CD4-positive, alpha-beta T cell (primary cell): Measurements from ENCODE around the gene ZNF682. TPM values are rescaled to one million over a fixed set of nuclear protein-coding genes. Genes with fewer than 3 reads are reported as not detected.

Source experiments
- ATAC-seq: fragments of 200-7000 bp; cut with Tn5 transposase; one replicate; pipeline ENCODE4 v1.10.0; 2022; ENCODE audit warnings: mild to moderate bottlenecking; ENCODE audit not compliant: poor library complexity
- CTCF ChIA-PET: fragments of 350-600 bp; sonication (Branson Sonifier 250); formaldehyde crosslinking; loops from one replicate; lab custom pipeline; 2021; ENCODE audit warnings: antibody characterized with exemption, inconsistent platforms; lab: Charles Lee
- POLR2A ChIA-PET: fragments of 350-600 bp; sonication (Branson Sonifier 250); formaldehyde crosslinking; loops from one replicate; lab custom pipeline; 2021; ENCODE audit warnings: antibody characterized with exemption, inconsistent platforms; lab: Charles Lee
- DNase-seq, 14 experiments: peaks; one replicate each; pipeline ENCODE4 v3.0.0-alpha.2; 2013 to 2020; ENCODE audit warnings: mixed read lengths in 2 of 14
- H3K27ac ChIP-seq, 2 donors: one replicate each; pipeline versions ENCODE4 v1.5.1 to v1.7.0; 2013; ENCODE audit warnings: low read length in 2 of 2, low read depth in 1 of 2, mild to moderate bottlenecking in 1 of 2
- H3K27me3 ChIP-seq, 2 experiments: 1 replicate in 1 of 2; 2 replicates in 1 of 2; pipeline versions ENCODE4 v1.6.1 to v1.7.0; 2013; ENCODE audit warnings: low read length in 2 of 2, control low read depth in 1 of 2, mild to moderate bottlenecking in 1 of 2, moderate library complexity in 1 of 2; ENCODE audit not compliant: insufficient read depth in 2 of 2, control insufficient read depth in 1 of 2
- H3K36me3 ChIP-seq: one replicate; pipeline ENCODE4 v1.6.1; 2013; ENCODE audit warnings: low read length, control low read depth; ENCODE audit not compliant: insufficient read depth
- H3K4me1 ChIP-seq: one replicate; pipeline ENCODE4 v1.6.1; 2013; ENCODE audit warnings: low read length, control low read depth; ENCODE audit not compliant: insufficient read depth
- H3K4me3 ChIP-seq: one replicate; pipeline ENCODE4 v1.5.1; 2013; ENCODE audit warnings: mild to moderate bottlenecking, low read length, moderate library complexity
- H3K9me3 ChIP-seq, 2 experiments: 1 replicate in 1 of 2; 2 replicates in 1 of 2; pipeline versions ENCODE4 v1.6.1 to v1.7.0; 2013; ENCODE audit warnings: low read length in 2 of 2, mild to moderate bottlenecking in 2 of 2, control low read depth in 1 of 2, moderate library complexity in 1 of 2; ENCODE audit not compliant: control insufficient read depth in 1 of 2, insufficient read depth in 1 of 2
- H3K27ac Mint-ChIP-seq: one replicate; pipeline ENCODE4 v1.8.0; 2020; ENCODE audit warnings: mixed read lengths
- H3K27me3 Mint-ChIP-seq: one replicate; pipeline ENCODE4 v1.8.0; 2021; ENCODE audit warnings: mixed read lengths
- H3K36me3 Mint-ChIP-seq: one replicate; pipeline ENCODE4 v1.8.0; 2021; ENCODE audit warnings: low read depth, mixed read lengths
- H3K4me1 Mint-ChIP-seq: one replicate; pipeline ENCODE4 v1.8.0; 2021; ENCODE audit warnings: low read depth, mixed read lengths
- H3K4me3 Mint-ChIP-seq: one replicate; pipeline ENCODE4 v1.8.0; 2020; ENCODE audit warnings: mild to moderate bottlenecking, mixed read lengths
- H3K9me3 Mint-ChIP-seq: one replicate; pipeline ENCODE4 v1.8.0; 2020; ENCODE audit warnings: mixed read lengths
- intact Hi-C, 2 experiments: fragments of 100-400 bp; cut with DNase I in 1 of 2; cut with micrococcal nuclease in 1 of 2; formaldehyde crosslinking; loops; one replicate each; pipeline versions ENCODE4 v1.15.1 to v1.9.0; 2023 to 2025; cut with DNase I, micrococcal nuclease
- total RNA-seq, 174 experiments: library from RNA in 2 of 174; stranded (reverse) in 2 of 174; gene quantifications; one replicate each; pipeline ENCODE4 v1.2.3 and lab custom pipeline; 2021 to 2026
- TF ChIP-seq, protein P1 (sequence below): fragments of 200-600 bp; IDR thresholded peaks from one replicate; pipeline ENCODE4 v1.8.0; 2022; ENCODE audit warnings: antibody characterized with exemption, mild to moderate bottlenecking

ZNF682 gene
- total RNA-seq, 2 experiments from 2014 or later, result 12.5 to 16.0 TPM

DNA sequence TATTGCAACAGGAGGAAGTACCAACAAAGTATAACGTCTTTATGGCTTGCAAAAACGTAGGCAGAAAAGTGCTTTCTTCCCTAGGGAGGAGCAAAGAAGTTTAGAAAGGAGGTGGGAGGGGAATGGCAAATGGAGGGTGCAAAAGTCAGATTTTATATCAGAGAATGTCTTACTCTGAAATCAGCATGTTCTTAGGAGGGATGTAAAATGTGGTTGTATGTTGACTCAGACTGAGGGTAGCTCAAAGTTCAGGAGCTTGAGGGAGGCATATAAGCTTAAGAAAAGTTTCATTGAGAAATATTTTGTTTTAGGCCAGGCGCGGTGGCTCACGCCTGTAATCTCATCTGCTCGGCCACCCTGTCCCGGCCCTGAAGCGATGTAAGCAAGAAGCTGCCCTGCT is 40.2 kb upstream of the ZNF682 start:
- ATAC-seq (no peak), DNase-seq (no peak)
- ChIA-PET CTCF (no interaction called here), POLR2A (interaction anchor here (1.8 to 3.5 kb wide), 3 partner anchors 27 to 941 kb away, joined by 6 to 28 read pairs (median 24); partner anchors contain the start of genes ZNF430 and ZNF682)
- Histone ChIP-seq H3K4me3 (no peak overlapping the region), H3K27me3 (no peaks in the 10 kb centered on the region), H3K36me3 (no peaks in the 10 kb centered on the region), H3K4me1 (peaks cover 14% of the 10 kb centered on the region), H3K9me3 (peaks cover 0 to 36% of the 10 kb centered on the region in 2 experiments), H3K27ac (no peak overlapping the region)
- H3K36me3 Mint-ChIP-seq, result peaks cover 22% of the 10 kb centered on the region
- H3K4me3 Mint-ChIP-seq, result peak overlapping the region; percentile 72
- TF ChIP-seq, protein P1, sequence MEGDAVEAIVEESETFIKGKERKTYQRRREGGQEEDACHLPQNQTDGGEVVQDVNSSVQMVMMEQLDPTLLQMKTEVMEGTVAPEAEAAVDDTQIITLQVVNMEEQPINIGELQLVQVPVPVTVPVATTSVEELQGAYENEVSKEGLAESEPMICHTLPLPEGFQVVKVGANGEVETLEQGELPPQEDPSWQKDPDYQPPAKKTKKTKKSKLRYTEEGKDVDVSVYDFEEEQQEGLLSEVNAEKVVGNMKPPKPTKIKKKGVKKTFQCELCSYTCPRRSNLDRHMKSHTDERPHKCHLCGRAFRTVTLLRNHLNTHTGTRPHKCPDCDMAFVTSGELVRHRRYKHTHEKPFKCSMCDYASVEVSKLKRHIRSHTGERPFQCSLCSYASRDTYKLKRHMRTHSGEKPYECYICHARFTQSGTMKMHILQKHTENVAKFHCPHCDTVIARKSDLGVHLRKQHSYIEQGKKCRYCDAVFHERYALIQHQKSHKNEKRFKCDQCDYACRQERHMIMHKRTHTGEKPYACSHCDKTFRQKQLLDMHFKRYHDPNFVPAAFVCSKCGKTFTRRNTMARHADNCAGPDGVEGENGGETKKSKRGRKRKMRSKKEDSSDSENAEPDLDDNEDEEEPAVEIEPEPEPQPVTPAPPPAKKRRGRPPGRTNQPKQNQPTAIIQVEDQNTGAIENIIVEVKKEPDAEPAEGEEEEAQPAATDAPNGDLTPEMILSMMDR, result no peak
- H3K27me3 Mint-ChIP-seq, result no peaks in the 10 kb centered on the region
- H3K4me1 Mint-ChIP-seq, result peaks cover 20% of the 10 kb centered on the region
- intact Hi-C loops, result loop anchor here in 1 of 2 experiments (5.0 kb wide), 1 partner anchor 37 kb away; no protein-coding TSS in a partner anchor
- H3K9me3 Mint-ChIP-seq, result no peaks in the 10 kb centered on the region
- no peak overlapping the region for H3K27ac Mint-ChIP-seq

DNA sequence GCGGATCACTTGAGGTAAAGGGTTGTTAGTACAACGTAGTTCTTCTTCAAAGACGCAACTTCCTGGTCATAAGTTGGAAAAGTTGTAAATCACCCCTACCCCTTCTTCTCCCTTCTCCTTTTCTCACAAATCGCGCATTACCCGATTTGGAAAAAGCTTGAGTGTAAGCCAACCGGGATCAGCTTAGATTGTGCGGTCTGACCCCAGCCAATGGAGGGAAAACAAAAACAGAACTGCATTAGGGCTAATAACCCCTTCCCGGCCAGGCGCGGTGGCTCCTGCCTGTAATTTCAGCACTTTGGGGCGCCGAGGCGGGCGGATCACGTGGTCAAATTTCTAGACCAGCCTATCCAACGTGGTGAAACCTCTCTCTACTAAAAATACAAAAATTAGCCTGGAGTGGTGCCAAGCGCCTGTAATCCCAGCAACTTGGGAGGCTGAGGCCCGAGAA is 39.3 kb upstream of the ZNF682 start:
- intact Hi-C loops, result loop anchor here in 1 of 2 experiments (5.0 kb wide), 1 partner anchor 36 kb away; no protein-coding TSS in a partner anchor
- ChIA-PET CTCF (interaction anchor here (1.1 to 1.8 kb wide), 2 partner anchors 8 to 81 kb away, joined by 5 read pairs; no protein-coding TSS in a partner anchor), POLR2A (interaction anchor here (0.8 to 3.5 kb wide), 8 partner anchors 26 to 942 kb away, joined by 3 to 28 read pairs (median 8); partner anchors contain the start of genes TSSK6, ZNF430, ZNF486 and ZNF66)
- Mint-ChIP-seq H3K27ac (peak overlapping the region; percentile 55), H3K4me1 (peaks cover 20% of the 10 kb centered on the region), H3K27me3 (no peaks in the 10 kb centered on the region), H3K4me3 (peak overlapping the region; percentile 92), H3K36me3 (peaks cover 20% of the 10 kb centered on the region), H3K9me3 (no peaks in the 10 kb centered on the region)
- DNase-seq, result peak in 5 of 14 experiments; percentile 4 to 17 (median 9)
- peaks cover 14% of the 10 kb centered on the region for H3K4me1 ChIP-seq
- H3K9me3 ChIP-seq, result peaks cover 0 to 30% of the 10 kb centered on the region in 2 experiments
- H3K27me3 ChIP-seq, result no peaks in the 10 kb centered on the region
- TF ChIP-seq, protein P1, result no peak
- no peak overlapping the region for H3K27ac ChIP-seq
- peak overlapping the region; percentile 60 for H3K4me3 ChIP-seq
- no peak for ATAC-seq
- no peaks in the 10 kb centered on the region for H3K36me3 ChIP-seq

DNA sequence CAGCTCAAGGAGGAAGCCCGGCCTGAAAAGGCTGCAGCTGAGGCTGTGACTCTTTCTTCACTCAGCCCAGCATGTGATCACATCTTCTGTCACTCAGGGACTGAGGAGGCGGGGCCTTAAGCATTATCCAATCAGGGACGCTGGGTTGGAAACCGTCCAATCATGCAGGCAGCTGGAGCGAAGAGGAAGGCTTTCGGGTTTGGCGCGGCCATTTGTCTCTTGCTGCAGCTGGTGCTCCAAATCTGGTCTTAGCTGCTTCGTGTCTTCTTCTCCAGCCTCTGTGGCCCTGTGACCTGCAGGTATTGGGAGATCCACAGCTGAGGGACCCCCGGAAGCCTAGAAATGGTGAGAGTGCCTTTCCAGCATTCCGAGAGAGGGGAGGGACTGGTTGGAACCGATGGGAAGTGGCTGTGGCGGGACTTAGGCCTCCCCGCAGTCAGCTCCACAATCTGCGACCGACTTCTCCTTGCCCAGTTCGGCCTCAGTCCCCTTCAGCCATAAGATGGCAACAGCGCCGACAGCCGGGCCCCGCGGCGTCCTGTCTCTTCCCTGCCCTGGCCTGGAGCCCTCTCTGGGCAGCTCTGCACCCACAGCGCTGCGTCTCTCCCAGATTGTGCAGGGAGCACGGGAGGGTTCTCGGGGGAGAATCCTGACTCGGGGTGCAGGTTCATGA is 38.6 kb upstream of the ZNF682 start, which contains the start of gene ZNF90:
Gene ZNF90, plus strand, starts transcription at position 210 of the 673 bp plus-strand sequence. Its CDS starts 133 bp downstream, at position 343.
- DNase-seq (peak; percentile 69 to 94 (median 80)), ATAC-seq (peak; percentile 100)
- TF ChIP-seq, protein P1, result no peak
- peaks cover 20% of the 10 kb centered on the region for H3K4me1 Mint-ChIP-seq
- H3K9me3 Mint-ChIP-seq, result no peaks in the 10 kb centered on the region
- Histone ChIP-seq H3K4me1 (peaks cover 14% of the 10 kb centered on the region), H3K27ac (no peak within 1 kb of the TSS), H3K36me3 (no peaks in the 10 kb centered on the region), H3K27me3 (no peaks in the 10 kb centered on the region), H3K9me3 (peaks cover 0 to 30% of the 10 kb centered on the region in 2 experiments), H3K4me3 (peak within 1 kb of the TSS; percentile 60)
- H3K36me3 Mint-ChIP-seq, result peaks cover 13% of the 10 kb centered on the region
- ChIA-PET POLR2A (interaction anchor here (0.6 to 3.5 kb wide), 17 partner anchors 26 to 1251 kb away, joined by 3 to 28 read pairs (median 4); partner anchors contain the start of genes TSSK6, ZNF14, ZNF253 and ZNF430), CTCF (interaction anchor here (1.0 to 1.8 kb wide), 3 partner anchors 9 to 80 kb away, joined by 3 to 5 read pairs (median 5); no protein-coding TSS in a partner anchor)
- H3K27ac Mint-ChIP-seq, result peak within 1 kb of the TSS; percentile 55
- peak within 1 kb of the TSS; percentile 92 for H3K4me3 Mint-ChIP-seq
- H3K27me3 Mint-ChIP-seq, result no peaks in the 10 kb centered on the region
- intact Hi-C loops, result loop anchor here (1.0 to 5.0 kb wide), 2 partner anchors 36 to 39 kb away; partner anchors contain the start of gene ZNF682 (in 1 of the 2)
